IPS DF 19.7 (cell line): ENCODE data around the gene ATXN7.

Experiments
- DNase-seq: peaks from one replicate; pipeline ENCODE4 v3.0.0-alpha.2; 2013; ENCODE audit warnings: low read depth, low spot score

ATXN7 gene

GRCh38 chr3:63863150-63864007 is at the start of gene ATXN7, which contains the start of gene THOC7:
Gene ATXN7 (plus strand): TSS chr3:63863867. CDS start chr3:63912599, 48,732 bp downstream.
Gene THOC7 (minus strand): TSS chr3:63863805. CDS start chr3:63863790, 15 bp downstream.
- no peak for DNase-seq

- DNase-seq = no peak
These were observed 49.4 kb upstream of the ATXN7 start for GRCh38 chr3:63814237-63814636.

- no peak for DNase-seq
These were observed 46.4 kb upstream of the ATXN7 start for GRCh38 chr3:63817225-63817624.

- no peak for DNase-seq
These were observed 45.2 kb upstream of the ATXN7 start for GRCh38 chr3:63818282-63819150.

- DNase-seq = no peak
These were observed 44.6 kb upstream of the ATXN7 start, which contains the start of gene C3orf49 for GRCh38 chr3:63819151-63819398. Gene C3orf49 (plus strand): TSS chr3:63819299. CDS start chr3:63819472, 173 bp downstream.

- no peak for DNase-seq
These were observed 39.4 kb upstream of the ATXN7 start for GRCh38 chr3:63824309-63824708.

- no peak for DNase-seq
These were observed 33.1 kb upstream of the ATXN7 start for GRCh38 chr3:63830526-63830925.

GRCh38 chr3:63832395-63832794 is 31.3 kb upstream of the ATXN7 start:
- DNase-seq = no peak

GRCh38 chr3:63841704-63842103 is 22.0 kb upstream of the ATXN7 start:
- no peak for DNase-seq

GRCh38 chr3:63842127-63842526 is 21.5 kb upstream of the ATXN7 start:
- DNase-seq = no peak

- DNase-seq = no peak
These were observed 18.5 kb upstream of the ATXN7 start for GRCh38 chr3:63845215-63845614.

GRCh38 chr3:63847718-63848450 is 15.8 kb upstream of the ATXN7 start:
- no peak for DNase-seq

- no peak for DNase-seq
These were observed 14.5 kb upstream of the ATXN7 start for GRCh38 chr3:63849175-63849574.

- no peak for DNase-seq
These were observed 12.4 kb upstream of the ATXN7 start for GRCh38 chr3:63851287-63851686.

GRCh38 chr3:63853106-63853505 is 10.6 kb upstream of the ATXN7 start:
- DNase-seq = no peak

GRCh38 chr3:63855333-63855940 is 8.2 kb upstream of the ATXN7 start:
- DNase-seq = no peak

- DNase-seq = no peak
These were observed 6.4 kb upstream of the ATXN7 start for GRCh38 chr3:63857311-63857710.

GRCh38 chr3:63860776-63861175 is 2.9 kb upstream of the ATXN7 start:
- DNase-seq = no peak

- no peak for DNase-seq
These were observed 2.4 kb upstream of the ATXN7 start for GRCh38 chr3:63861306-63861705.

- DNase-seq = no peak
These were observed 890 bp upstream of the ATXN7 start for GRCh38 chr3:63862804-63863149.
